Keratinocyte (primary cell): ENCODE data around the gene NHERF2. TPM values are rescaled to one million over a fixed set of nuclear protein-coding genes. Genes with fewer than 3 reads are reported as not detected.

Experiments
- DNase-seq: peaks from one replicate; pipeline ENCODE4 v3.0.0-alpha.2; 2011; ENCODE audit warnings: low read depth, missing footprints, low spot score
- FAIRE-seq: peaks from 2 replicates; lab custom pipeline; 2011; peaks lifted over from hg19 to GRCh38; lab: Jason Lieb, UNC
- H2AFZ ChIP-seq: 2 replicates; pipeline ENCODE4 v1.6.0; 2012; ENCODE audit warnings: low read length, control low read depth, inconsistent platforms; ENCODE audit not compliant: control insufficient read depth
- H3K27ac ChIP-seq: 2 replicates; pipeline ENCODE4 v1.5.1; 2011; ENCODE audit warnings: low read length; ENCODE audit not compliant: control insufficient read depth, insufficient read depth
- H3K27me3 ChIP-seq: 3 replicates; pipeline ENCODE4 v1.6.0; 2011; ENCODE audit warnings: low read length; ENCODE audit not compliant: control insufficient read depth, insufficient read depth; ENCODE audit errors: extremely low read depth
- H3K36me3 ChIP-seq, 2 experiments: 2 replicates in 1 of 2; 3 replicates in 1 of 2; pipeline ENCODE4 v1.5.1; 2011; ENCODE audit warnings: low read length in 2 of 2, mild to moderate bottlenecking in 1 of 2; ENCODE audit not compliant: control insufficient read depth in 2 of 2, insufficient read depth in 2 of 2; ENCODE audit errors: extremely low read depth in 1 of 2
- H3K4me1 ChIP-seq: 3 replicates; pipeline ENCODE4 v1.5.1; 2011; ENCODE audit warnings: low read length; ENCODE audit not compliant: control insufficient read depth, insufficient read depth; ENCODE audit errors: extremely low read depth
- H3K4me2 ChIP-seq: 3 replicates; pipeline ENCODE4 v1.6.0; 2011; ENCODE audit warnings: low read depth, low read length; ENCODE audit not compliant: control insufficient read depth, insufficient read depth; ENCODE audit errors: extremely low read depth
- H3K4me3 ChIP-seq, 3 experiments: fragments of 200-600 bp in 1 of 3; sonication (generic) in 1 of 3; 2 replicates in 2 of 3; 3 replicates in 1 of 3; pipeline ENCODE4 v1.5.1; 2011 to 2016; ENCODE audit warnings: low read length in 3 of 3, mild to moderate bottlenecking in 3 of 3, control low read depth in 2 of 3, inconsistent platforms in 1 of 3, low read depth in 1 of 3, mixed read lengths in 1 of 3, mixed run types in 1 of 3, moderate library complexity in 1 of 3; ENCODE audit not compliant: control insufficient read depth in 2 of 3, insufficient read depth in 2 of 3; ENCODE audit errors: extremely low read depth in 1 of 3
- H3K79me2 ChIP-seq: 2 replicates; pipeline ENCODE4 v1.6.0; 2012; ENCODE audit warnings: low read length; ENCODE audit not compliant: control insufficient read depth, insufficient read depth
- H3K9ac ChIP-seq: 3 replicates; pipeline ENCODE4 v1.6.0; 2011; ENCODE audit warnings: low read length; ENCODE audit not compliant: control insufficient read depth, insufficient read depth; ENCODE audit errors: extremely low read depth
- H3K9me1 ChIP-seq: 3 replicates; pipeline ENCODE4 v1.6.0; 2011; ENCODE audit warnings: low read length; ENCODE audit not compliant: control insufficient read depth, insufficient read depth; ENCODE audit errors: extremely low read depth
- H3K9me3 ChIP-seq: 2 replicates; pipeline ENCODE4 v1.5.1; 2012; ENCODE audit warnings: low read depth, low read length; ENCODE audit not compliant: control insufficient read depth
- H4K20me1 ChIP-seq: 3 replicates; pipeline ENCODE4 v1.6.0; 2011; ENCODE audit warnings: low read length; ENCODE audit not compliant: control insufficient read depth, insufficient read depth; ENCODE audit errors: extremely low read depth
- EZH2 ChIP-seq: IDR thresholded peaks from one replicate; pipeline ENCODE4 v1.6.1; 2012; ENCODE audit warnings: inconsistent platforms, mild to moderate bottlenecking, low read length, moderate library complexity
- dilution Hi-C: fragments of 300-500 bp; cut with MboI; formaldehyde crosslinking; loops from one replicate; pipeline ENCODE4 v1.7.0; 2020; ENCODE audit warnings: low sequenced_read_pairs; ENCODE audit not compliant: extremely low pct_ligation_motif_present
- polyA plus RNA-seq, 5 experiments: library from polyadenylated mRNA; depleted of rRNA in 3 of 5; stranded (reverse) in 3 of 5; stranded (forward) in 1 of 5; unstranded in 1 of 5; fragments of >200 nt; gene quantifications; 1 replicate in 1 of 5; 2 replicates in 3 of 5; 3 replicates in 1 of 5; pipeline versions ENCODE4 v1.2.1 to v1.2.3, GENCODE V29; 2011 to 2012; ENCODE audit warnings: missing spikeins in 2 of 5, low read depth in 1 of 5, low replicate concordance in 1 of 5
- TF ChIP-seq, protein P1 (sequence below), 3 experiments: IDR thresholded peaks in 1 of 3; conservative IDR thresholded peaks in 1 of 3; optimal IDR thresholded peaks in 1 of 3; 2 replicates in 2 of 3; 3 replicates in 1 of 3; pipeline versions ENCODE3 to v1.5.1; 2011; ENCODE audit warnings: low read length in 3 of 3, mild to moderate bottlenecking in 3 of 3, moderate library complexity in 2 of 3, control low read depth in 1 of 3, inconsistent platforms in 1 of 3; ENCODE audit not compliant: insufficient read depth in 2 of 3; ENCODE audit errors: extremely low read depth in 1 of 3

The NHERF2 gene
- polyA plus RNA-seq, 1 donor (not counting 4 experiments of a cell fraction or from before 2014, with no cell fraction given): 5.9 TPM

DNA sequence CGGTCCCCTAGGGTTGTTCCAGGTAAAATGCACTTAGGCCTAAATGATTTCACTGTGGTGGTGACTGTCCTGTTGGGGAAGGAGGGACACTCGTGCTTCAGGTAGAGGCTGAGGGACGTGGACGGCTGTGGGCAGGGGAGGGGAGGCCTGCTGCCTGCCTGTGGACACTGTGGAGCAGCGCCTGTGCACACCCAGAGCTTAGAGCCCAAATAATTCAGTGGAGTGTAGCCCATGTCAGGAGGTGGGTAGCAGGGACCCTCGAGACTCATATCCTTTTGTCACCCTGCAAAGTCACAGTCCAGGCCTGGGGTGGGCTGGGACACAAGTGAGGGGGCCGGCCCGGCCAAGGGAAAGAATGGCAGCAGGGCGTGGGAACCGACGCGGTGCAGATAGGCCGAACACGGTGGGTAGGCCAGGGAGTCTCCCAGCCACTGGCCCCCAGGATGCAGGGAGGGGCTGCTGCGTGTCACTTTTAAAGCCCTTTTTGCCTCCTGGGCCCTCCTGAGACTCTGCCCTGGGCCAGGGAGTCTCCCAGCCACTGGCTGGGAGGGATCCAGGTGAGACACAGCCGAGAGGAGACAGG, 733 bp upstream of the NHERF2 start:
- H3K9me1 ChIP-seq: no peaks in the 10 kb centered on the region
- dilution Hi-C loops: no loop called here
- no peak overlapping the region for H3K4me2 ChIP-seq
- H3K27me3 ChIP-seq: peaks cover under 1% of the 10 kb centered on the region
- H3K9ac ChIP-seq: no peak overlapping the region
- FAIRE-seq (no peak), DNase-seq (no peak)
- TF ChIP-seq, protein P1, sequence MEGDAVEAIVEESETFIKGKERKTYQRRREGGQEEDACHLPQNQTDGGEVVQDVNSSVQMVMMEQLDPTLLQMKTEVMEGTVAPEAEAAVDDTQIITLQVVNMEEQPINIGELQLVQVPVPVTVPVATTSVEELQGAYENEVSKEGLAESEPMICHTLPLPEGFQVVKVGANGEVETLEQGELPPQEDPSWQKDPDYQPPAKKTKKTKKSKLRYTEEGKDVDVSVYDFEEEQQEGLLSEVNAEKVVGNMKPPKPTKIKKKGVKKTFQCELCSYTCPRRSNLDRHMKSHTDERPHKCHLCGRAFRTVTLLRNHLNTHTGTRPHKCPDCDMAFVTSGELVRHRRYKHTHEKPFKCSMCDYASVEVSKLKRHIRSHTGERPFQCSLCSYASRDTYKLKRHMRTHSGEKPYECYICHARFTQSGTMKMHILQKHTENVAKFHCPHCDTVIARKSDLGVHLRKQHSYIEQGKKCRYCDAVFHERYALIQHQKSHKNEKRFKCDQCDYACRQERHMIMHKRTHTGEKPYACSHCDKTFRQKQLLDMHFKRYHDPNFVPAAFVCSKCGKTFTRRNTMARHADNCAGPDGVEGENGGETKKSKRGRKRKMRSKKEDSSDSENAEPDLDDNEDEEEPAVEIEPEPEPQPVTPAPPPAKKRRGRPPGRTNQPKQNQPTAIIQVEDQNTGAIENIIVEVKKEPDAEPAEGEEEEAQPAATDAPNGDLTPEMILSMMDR (optimal IDR thresholded peaks at IDR 0.05 in 1 of 3, IDR thresholded peaks at IDR 0.05 in 1 of 3, conservative IDR thresholded peaks at IDR 0.05 in 1 of 3; ENCODE audit: extremely low read depth in 1 of 3, insufficient read depth in 2 of 3, low read length in 3 of 3): no peak
- TF ChIP-seq EZH2: no peak
- H3K4me3 ChIP-seq: no peak overlapping the region
- no peak overlapping the region for H3K27ac ChIP-seq
- no peaks in the 10 kb centered on the region for H3K79me2 ChIP-seq
- H3K36me3 ChIP-seq: no peaks in the 10 kb centered on the region
- no peak overlapping the region for H2AFZ ChIP-seq
- H3K4me1 ChIP-seq: peaks cover 15% of the 10 kb centered on the region
- H3K9me3 ChIP-seq: no peaks in the 10 kb centered on the region
- H4K20me1 ChIP-seq: no peaks in the 10 kb centered on the region

DNA sequence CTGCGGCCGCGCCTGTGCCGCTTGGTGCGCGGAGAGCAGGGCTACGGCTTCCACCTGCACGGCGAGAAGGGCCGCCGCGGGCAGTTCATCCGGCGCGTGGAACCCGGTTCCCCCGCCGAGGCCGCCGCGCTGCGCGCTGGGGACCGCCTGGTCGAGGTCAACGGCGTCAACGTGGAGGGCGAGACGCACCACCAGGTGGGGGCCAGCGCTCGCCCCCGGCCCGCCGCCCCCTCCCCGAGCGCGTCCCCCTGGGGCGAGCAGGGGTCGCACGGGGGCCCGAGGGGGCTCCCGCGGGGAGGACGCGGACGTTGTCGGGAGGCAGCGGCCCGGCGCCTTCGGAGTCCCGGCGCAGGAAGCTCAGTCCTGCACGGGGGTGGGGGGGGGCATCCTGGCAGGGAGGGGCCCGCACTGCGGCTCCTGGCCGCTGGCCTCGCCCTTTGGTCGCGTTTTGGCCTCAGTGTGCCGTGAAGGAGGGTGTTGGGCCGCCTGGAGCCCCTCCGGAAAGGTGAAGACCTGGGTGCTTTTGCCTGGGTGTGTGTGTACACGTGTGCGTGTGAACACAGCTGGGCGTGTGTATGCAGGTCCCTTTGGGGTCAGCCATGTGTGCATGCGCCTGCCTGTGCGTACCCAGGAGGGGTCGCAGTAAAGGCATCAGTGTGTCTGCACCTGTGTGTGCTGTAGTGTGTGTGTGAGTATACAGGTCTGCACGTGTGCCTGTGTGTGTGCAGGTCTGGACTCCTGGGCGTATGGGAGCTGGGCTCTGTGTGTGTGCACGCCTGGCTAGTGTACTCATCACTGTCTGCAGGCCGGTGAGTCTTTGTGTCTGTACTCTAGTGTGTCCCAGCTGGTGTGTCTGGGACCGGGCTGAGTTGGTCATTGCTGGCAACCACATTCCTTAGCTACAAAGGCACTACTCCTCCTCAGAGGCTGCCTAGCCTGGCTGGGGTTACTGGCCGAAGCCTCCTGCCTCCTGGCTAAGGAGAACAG, 615 bp downstream of the NHERF2 start:
- no peaks in the 10 kb centered on the region for H3K79me2 ChIP-seq
- TF ChIP-seq EZH2: no peak
- TF ChIP-seq, protein P1 (optimal IDR thresholded peaks at IDR 0.05 in 1 of 3, IDR thresholded peaks at IDR 0.05 in 1 of 3, conservative IDR thresholded peaks at IDR 0.05 in 1 of 3; ENCODE audit: extremely low read depth in 1 of 3, insufficient read depth in 2 of 3, low read length in 3 of 3): peak in 1 of 3 experiments; percentile 38
- dilution Hi-C loops: no loop called here
- peak overlapping the region; percentile 76 for H3K4me2 ChIP-seq
- no peak for DNase-seq
- peak overlapping the region; percentile 9 for H3K9ac ChIP-seq
- H3K27ac ChIP-seq: no peak overlapping the region
- H2AFZ ChIP-seq: peak overlapping the region; percentile 37
- H3K27me3 ChIP-seq: no peaks in the 10 kb centered on the region
- H3K9me3 ChIP-seq: no peaks in the 10 kb centered on the region
- peak; percentile 20 for FAIRE-seq
- peaks cover 15% of the 10 kb centered on the region for H3K4me1 ChIP-seq
- peak overlapping the region; percentile 36 to 59 (median 55) for H3K4me3 ChIP-seq
- no peaks in the 10 kb centered on the region for H3K9me1 ChIP-seq
- H3K36me3 ChIP-seq: no peaks in the 10 kb centered on the region
- H4K20me1 ChIP-seq: no peaks in the 10 kb centered on the region
